Stimulated activated CD4-positive, alpha-beta T cell treated with anti-CD3 and anti-CD28 coated beads, Interleukin-2, amount 100 ng/mL, for 48 hours (primary cell): ENCODE results near the gene UNC119.
"Not testable (repeated sequence)": the region's sequence is repeated elsewhere in the genome, so short reads cannot be mapped to it uniquely, and the experiment has no call there.

ENCODE experiments used
- DNase-seq, 2 donors: peaks; one replicate each; pipeline ENCODE4 v3.0.0-alpha.2; 2020

Gene UNC119

DNA sequence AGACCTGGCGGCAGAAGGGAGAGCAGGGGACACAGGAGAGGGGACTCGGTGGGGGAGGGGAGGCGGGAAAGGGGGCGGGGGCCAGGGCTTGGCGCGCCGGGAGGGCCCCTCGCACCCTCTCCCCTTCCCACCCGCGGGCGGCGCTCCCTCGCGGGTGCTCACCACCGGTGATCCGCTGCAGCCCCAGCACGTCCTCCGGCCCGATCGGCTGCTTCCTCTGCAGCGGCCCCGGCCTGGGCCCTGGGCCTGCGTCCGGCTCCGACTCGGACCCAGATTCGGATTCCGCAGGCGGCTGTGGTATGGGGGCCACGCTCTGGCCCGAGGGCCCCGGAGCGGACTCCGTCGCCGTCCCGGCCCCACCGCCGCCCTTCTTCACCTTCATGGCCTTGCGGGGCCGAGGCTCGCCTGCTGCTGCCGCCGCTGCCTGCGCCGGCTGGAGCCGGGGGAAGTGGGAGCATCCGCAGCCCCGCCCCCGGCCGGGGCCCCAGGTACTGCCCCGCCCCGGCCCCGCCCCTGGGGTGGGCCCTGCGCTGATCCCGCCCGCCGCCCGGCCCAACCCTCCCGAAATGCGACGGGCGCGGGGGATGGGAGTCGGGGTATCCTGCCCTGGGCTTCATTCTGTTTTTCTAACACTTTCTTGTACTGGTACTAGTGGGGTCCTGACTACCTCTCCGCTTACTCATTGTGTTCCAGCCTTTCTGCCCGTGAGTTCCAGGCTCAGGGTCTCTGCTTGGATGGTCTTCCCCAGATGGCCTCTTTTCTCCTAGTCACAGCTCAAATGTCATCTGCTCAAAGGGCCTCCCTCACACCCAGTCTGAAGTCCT lies at the start of gene UNC119:
Gene UNC119, minus strand, starts transcription at position 449 of the 824 bp plus-strand sequence. Its CDS starts 67 bp downstream, at position 382.
- DNase-seq = peak; percentile 73 to 82

DNA sequence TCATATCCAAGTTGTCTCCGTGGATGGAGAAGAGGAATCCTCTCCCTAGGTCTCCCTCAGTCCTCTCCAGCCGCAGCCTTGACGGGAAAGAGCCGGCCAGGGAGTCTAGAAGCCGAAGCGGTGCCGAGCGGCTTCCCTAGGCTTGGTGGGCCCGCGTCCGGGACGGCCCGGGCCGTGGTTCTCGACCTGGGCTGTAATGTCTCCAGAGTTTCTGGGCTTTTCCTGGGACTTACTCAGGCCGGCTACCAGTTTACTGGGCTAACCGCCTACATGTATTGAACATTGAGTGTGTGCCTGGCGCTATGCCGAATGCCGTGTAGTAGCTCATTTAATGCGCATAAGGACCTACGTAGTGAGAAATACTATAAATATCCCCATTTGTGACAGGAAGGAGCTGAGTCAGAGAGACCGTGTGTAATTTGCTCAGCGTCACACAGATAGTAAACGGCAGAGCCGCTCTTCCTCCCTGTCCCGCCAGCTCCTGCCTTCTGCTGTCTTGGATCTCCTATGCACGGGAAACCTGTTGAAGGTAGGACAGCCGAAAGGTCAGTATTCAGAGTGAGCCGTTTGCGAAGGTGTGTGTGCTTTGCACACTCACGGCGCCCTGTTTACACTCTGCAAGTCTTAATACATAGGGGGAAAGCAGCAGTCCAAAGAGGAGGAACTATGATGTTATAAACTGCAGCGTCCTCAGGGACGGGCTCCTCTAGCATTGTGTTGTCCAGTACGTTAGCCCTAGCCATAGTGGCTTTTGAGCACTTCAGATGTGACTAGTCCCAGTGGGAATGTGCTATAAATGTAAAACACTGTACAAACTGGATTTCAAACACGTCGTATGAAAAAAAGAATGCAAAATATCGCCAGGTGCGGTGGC lies 47.1 kb upstream of the UNC119 start:
- DNase-seq = peak; percentile 50 to 64

DNA sequence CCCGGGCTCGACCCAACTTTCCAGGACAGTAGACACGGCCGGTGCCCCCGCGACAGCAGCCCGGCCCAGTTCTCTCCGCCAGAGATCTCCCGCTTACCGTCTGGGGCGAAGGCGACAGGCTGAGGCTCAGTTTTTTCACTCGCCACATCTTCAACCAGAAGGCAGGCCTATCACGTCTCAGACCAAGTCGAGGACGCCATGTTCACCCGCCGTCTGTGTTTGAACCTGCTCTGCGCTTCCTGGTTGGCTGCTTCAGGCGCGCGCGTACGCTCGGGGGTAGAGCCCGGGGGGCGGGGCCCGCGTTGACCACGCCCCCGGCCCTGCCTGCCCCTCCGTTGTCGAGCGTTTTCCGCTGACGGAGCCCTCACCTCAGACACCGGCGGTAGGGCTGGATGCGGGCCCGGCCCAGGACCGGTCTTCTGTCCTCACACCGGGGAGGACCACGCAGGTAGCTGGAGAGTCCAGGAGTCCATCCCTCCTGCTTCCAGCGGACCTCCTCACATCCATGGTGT lies 46.4 kb upstream of the UNC119 start, which contains the start of gene SPAG5:
Gene SPAG5, minus strand, starts transcription at position 227 of the 512 bp plus-strand sequence. Its CDS starts 79 bp downstream, at position 148.
- peak; percentile 91 to 93 for DNase-seq

DNA sequence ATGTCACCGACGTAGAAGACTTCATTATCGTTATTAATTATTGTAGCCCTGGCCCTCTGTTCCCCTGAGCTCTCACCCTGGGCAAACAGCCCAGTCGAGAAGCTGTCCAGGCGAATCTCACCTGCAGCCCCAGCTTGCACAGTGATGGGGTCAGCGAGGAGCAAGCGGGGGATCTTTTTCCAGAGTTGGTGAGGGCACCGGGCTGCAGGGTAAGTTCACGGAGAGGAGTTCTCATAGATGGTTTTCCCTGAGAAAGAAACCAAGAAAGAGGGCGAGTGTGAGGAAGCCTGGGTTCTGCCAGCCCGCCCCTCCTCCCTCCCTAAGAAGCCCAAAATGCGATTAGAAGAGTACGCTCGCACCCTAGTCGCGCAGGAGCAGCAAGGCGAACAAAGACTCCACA lies 46.0 kb upstream of the UNC119 start:
- no peak for DNase-seq

DNA sequence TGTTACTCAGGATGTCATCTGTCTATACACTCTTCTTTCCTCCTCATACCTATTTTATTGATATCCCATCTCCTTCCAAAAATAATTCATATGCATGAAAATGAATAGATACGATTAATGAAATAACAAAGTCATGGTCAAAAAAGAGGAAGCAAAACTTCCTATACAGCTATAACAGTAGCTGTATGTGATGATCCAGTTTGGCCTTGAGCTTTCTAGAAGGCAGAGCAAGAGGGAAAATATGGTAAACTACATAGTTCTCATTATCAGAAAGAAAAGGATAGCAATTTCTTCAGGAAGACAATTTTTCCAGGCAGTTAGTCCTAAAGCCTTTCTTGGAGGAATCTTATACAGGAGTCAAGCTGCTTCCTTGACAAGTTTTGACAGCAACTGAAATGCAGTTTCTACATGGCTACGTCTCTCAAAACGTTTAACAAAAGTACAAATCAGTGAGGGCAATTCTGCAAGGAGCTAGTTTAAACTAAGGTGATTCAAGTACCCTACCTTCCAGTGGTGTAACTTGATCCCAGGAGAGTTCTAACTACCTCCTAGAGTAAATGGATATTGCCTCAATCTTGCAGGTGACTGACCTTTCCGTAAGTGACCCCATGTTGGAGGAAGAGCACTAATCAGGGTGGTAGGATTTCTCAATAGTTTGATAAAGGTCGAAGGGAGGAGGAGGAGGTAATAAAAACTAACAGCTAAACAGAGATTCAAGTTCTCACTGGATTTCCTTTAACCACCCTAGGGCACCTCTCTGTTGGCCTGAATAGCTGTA lies 45.4 kb upstream of the UNC119 start:
- no peak for DNase-seq

DNA sequence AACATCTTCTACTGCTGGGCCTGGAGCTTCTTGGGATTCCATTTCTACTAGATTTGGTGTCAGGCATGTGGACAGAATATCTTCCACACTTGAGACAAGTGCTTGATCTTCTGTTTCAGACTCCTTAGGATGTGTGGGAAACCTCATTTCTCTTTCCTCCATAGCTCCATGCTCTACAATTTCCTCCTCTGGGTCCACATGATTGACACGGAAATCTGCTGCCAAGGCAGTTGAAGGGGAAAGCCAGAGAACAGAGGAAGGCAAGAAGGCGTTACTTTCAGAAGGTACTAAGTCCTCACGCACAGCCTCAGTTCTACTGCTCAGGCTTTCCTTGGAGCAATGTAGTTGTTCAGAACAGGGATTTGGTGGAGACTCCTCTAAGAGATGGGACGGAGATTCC lies 39.8 kb upstream of the UNC119 start:
- no peak for DNase-seq

DNA sequence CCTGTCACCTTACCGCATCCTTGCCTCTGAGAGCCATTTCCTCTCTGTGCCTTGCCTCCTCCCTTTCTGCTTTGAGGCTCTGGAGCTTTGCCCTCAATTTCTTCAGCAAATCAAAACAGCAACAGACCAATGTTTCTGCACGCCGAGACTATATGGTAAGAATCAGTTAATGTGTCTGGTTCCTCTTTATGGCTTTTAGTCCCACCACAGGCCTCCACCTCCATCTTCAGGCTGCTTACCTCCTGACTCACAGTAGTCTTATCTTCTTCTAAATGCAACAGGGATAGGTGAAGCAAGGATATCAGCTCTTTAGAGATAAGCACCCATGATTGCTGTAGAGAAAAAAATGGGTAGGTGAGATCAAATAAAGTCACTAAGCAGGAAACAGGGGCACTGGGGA lies 33.4 kb upstream of the UNC119 start:
- DNase-seq = no peak

DNA sequence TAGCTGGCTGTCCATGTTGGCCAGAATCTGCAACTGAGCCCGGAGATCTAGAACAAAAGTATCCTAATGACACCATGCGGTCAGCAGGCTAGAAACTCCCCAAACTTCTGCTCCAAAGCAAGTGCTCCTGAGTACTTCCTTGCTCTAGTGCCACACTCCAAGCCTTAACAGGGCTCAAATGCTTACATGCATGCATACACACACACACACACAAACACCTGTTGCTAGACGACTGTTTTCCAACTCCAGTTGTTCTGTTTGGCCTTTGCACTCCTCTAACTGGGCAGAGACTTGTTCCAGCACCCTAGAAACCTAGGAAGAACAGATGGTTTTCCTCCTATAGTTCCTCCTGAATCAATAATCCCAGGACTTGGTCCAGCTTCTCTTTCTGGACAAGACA lies 32.0 kb upstream of the UNC119 start:
- no peak for DNase-seq

DNA sequence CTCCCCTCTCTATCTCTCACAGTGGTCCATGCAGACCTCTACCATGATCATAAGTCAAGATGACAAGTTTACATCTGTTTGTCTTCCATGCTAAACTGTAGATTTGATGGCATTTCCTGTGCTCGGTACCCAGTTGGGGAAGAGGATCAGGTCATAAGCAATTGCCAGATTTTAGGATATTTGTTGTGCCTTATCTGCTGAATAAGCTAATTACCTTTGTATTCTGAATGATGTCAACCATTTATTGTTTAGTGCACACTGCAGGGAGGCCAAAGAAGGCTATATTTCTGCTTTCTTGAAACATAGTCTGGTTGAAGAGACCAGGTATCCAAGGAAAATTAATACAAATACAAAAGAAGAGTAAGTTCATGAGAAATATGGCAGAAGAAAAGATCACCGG lies 30.1 kb upstream of the UNC119 start:
- no peak for DNase-seq

DNA sequence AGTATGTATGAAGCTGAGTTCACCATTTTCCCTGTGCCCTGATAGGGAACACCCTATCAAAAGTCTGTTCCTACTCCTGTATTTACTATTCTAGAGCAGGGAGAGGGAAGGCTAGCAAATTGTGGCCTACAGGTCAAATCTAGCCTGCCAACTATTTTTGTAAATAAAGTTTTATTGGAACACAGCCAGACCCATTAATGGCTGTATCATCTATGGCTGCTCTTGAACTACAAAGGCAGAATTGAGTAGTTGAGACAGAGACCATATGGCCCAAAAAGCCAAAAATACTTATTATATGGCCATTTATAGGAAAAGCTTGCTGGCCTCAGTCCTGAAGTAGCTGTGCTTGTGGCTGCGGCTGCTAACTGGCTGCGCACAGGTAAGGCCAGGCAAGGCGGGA lies 28.5 kb upstream of the UNC119 start:
- no peak for DNase-seq

DNA sequence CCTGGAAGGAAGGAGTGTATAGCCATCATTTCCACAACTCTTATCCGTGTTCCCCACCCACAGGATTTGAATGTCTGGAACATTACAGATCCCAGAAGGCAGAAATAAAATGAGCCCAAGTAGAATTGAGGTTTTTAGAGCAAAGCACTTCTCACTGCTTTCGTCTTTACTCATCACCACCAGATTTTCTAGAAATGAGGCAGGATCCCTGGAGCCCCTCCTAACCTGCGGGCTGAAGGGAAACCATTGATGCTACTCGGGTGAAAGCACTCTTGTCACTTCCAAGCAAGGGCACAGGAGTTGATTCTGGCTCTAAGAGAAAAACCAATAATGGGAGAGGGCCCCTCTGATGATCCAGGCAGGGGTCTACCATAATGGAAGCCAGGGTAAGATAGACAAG lies 27.1 kb upstream of the UNC119 start:
- DNase-seq = no peak

DNA sequence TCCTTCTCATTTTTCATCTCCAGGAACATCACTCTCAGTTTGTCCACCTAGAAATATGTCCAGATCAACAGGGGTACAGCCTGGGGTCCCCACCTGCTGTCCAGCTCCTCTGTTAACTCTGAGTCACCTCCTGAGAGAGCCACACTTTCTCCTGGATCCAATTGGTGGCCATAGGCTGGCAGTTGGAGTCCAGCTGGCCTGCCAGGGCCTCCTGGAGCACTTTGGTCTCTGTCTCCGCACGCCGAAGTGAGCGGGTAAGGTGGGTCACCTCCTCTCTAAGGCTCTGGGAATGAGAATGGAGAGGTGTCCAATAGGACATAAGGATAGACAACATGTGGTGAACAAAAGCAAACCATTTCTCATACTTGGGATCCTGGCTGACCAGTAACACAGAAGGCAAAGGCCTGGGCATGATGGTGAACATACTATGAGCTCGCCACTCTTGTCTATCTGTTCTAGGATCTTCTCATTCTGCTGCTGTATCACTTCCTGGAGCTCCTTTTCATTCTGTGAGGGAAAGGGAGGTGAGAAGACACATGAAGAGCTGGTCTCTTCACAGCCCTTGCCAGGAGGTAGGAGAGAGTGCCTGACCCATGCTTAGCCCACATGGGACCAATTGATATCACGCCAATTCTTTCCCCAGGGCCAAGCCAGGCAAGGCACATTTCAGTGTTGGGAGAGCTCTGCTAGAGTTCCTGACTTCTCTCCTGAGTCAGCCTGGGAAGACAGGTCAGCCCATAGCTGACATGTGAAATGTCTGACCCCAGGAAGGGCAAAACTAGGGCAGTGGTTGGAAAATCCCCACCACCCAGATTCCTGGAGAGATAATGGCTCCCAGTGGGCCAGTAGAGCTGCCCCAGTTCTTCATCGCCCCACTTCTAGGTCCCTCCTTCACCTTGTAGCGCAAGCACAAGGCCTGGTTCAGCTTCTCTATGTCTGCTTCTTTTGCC lies 26.1 kb upstream of the UNC119 start:
- no peak for DNase-seq

DNA sequence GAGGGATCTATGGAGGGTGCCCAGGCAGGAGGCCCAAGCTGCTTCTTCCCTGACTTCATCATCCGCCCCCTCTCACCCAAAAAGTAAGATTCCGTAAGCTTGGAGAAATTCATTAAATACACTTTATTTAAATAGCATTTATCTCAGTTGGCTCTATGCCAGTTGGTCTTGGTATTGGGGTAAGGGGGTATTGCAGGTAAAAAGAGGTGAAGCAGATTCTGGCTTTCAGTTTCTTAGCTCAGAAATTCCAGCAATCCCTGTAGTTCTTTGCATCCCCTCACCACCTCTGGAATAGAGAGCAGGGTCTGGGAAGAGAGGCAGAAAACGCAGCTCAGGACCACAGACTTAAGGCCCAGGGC lies 25.0 kb upstream of the UNC119 start:
- DNase-seq = no peak

DNA sequence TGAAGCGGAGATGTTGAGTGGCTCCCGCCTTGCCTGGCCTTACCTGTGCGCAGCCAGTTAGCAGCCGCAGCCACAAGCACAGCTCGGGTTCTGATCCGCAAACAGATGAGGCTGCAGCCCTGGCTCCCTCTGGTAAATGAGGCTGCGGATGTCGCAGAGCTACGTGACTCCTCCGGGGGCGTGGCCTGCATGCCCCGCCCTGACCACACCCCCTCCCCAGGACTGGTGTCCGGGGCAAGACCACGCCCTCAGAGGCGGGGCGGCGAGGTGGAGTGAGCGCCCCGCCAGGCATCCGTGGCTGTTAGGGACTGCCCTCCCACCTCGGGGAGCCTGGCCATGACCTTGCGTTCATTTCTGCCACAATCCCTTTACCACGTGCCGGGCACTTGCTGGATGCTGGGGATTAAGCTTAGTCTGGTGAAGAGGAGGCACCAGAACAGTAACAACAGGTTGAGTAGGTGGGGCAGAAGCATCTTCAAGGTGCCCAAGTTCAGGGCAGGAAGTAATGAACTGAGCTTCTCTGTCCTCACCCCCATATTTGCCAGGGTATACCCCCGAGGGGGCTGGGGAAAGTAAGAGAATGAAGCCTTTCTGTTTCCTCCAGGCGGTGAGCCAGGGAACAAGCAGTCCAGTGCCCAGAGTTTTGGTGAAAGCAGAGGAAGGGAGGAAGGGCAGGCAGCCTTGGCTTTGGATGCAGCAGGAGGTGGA lies 24.5 kb upstream of the UNC119 start, which contains the start of gene ALDOC:
Gene ALDOC, minus strand, starts transcription at position 138 of the 708 bp plus-strand sequence. CDS start 1,363 bp downstream, outside the sequence.
- DNase-seq = peak; percentile 98 to 99

DNA sequence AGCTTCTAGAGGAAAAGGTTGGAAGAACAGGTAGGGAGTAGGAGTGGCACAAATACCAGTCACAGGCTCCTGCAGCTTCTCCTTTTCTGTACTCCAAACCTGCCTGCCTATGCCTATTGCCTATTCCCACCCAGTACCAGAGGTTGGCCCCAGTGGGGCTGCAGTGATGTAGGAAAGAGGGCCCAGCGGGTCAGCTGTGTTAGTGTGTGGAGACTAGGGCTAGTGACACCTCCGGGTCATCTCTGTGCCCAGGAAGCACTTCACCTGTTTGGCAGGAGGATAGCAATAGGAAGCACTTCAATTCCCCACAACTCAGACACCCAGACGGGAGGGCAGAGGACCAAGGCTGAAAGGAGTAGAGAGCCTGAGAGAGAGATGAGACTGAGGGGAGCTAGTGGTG lies 23.6 kb upstream of the UNC119 start:
- DNase-seq = not testable (repeated sequence)

DNA sequence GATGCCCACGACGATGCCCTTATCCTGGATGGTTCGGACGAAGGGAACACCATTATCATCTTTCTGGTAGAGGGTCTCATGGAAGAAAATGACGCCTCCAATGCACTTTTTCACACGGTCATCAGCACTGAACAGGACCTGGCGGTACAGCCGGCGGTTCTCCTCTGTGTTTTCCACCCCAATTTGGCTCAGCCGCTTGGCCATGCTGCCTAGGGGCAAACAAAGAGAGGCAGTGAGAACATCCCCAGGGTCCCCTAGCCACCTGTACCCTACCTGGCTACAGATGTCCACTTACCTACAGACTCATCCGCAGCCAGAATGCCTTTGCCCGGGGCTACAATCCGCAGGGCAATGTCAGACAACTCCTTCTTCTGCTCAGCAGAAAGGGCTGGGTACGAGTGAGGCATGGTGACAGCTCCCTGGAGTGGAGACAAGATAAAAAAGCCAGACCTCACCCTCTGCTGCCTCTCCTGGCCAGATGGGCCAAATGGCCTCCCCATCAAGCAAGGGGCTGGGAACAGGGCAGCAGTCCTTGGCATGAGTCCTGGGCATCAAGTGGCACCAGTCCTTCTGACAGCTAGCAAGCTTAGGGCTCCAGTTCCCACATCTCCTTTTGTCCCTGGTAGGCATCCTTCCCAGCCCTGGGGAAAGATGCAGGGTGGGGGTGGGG lies 22.8 kb upstream of the UNC119 start:
- no peak for DNase-seq

DNA sequence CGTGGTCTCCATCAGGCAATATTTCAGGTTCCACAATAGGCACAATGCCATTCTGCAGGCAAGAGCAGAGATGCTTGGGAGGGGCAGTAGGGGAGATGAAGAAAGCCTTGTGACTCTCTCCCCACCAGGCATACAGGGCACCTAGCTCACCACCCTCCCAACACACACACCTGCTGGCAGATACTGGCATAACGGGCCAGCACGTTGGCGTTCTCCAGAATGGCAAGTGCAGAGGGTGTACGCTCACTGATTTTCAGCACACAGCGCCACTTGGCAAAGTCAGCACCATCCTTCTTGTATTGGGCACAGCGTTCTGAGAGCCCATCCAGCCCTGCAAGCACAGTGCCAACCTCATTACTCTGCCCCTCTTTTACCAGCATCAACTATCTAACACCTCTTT lies 22.1 kb upstream of the UNC119 start:
- DNase-seq = no peak

DNA sequence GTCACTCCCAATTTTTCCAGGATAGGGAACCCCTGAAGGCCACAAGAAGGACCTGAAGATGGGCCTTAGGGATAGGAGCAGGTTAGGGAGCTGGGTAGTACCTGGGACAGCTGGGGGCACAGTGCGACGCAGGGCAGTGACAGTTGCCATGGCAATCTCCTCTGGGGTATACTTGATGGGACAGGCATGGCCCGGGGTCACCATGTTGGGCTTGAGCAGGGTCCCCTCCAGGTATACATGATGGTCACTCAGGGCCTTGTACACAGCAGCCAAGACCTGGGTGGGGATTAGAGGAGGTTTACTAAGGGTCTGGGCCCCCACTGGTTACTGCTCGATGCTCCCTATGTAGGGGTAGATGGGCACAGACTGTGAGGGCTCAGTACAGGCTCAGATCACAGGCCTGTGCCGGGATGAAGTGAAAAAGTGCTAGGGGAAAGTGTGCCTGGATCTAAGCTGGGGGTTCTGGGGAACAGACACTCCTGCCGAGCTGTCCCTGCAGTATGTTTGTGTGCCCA lies 21.6 kb upstream of the UNC119 start:
- no peak for DNase-seq

DNA sequence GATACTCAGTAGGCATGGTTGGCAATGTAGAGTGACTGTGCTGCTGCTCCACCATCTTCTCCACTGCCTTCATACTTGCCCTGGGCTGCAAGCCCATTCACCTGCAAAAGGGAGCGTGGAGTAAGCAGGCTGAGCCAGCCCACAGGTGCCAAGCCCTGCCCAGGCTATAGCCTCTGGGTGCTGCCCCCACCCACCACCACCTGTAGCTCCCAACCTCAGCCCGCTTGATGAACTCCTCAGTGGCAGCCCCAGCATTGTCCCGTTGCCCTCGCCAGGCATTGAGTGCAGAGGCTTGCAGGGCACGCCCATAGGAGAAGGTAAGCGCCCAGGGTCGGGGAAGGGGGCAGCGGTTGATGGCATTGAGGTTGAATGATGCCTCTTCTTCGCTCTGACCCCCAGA lies 21.1 kb upstream of the UNC119 start:
- no peak for DNase-seq

DNA sequence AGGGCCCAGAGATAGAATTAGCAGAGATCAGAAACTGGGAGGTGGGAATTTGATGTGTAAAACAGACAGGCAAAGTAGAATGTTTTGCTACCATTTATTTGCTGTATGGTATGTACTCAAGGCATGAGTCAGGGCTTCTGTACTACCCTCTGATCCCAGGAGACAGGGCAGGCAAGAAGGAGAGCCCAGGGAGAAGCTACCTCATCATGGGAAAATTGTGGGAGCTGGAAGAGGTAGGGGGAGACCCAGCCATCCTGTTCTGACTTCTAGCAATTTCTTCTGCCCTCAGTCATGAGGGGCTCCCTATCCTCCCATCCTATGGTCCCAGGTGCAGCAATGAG lies 20.6 kb upstream of the UNC119 start:
- no peak for DNase-seq
